HL-60 (cell line): ENCODE results near the gene SLC49A3.

Experiments
- GABPA ChIP-seq: IDR thresholded peaks from 2 replicates; pipeline ENCODE4 v1.6.1; 2012; ENCODE audit warnings: low read depth
- POLR2AphosphoS5 ChIP-seq: IDR thresholded peaks from 2 replicates; pipeline ENCODE4 v1.6.1; 2012; ENCODE audit warnings: low read depth
- REST ChIP-seq: IDR thresholded peaks from 2 replicates; pipeline ENCODE4 v1.6.1; 2012; ENCODE audit warnings: low read depth; ENCODE audit not compliant: insufficient replicate concordance
- TF ChIP-seq, protein P1 (sequence below): IDR thresholded peaks from one replicate; pipeline ENCODE4 v1.5.1; 2011; ENCODE audit warnings: low read length, control low read depth, inconsistent platforms; ENCODE audit not compliant: insufficient read depth

GRCh38 chr4:661231-661630 lies 27.7 kb downstream of the SLC49A3 start:
- TF ChIP-seq, protein P1, sequence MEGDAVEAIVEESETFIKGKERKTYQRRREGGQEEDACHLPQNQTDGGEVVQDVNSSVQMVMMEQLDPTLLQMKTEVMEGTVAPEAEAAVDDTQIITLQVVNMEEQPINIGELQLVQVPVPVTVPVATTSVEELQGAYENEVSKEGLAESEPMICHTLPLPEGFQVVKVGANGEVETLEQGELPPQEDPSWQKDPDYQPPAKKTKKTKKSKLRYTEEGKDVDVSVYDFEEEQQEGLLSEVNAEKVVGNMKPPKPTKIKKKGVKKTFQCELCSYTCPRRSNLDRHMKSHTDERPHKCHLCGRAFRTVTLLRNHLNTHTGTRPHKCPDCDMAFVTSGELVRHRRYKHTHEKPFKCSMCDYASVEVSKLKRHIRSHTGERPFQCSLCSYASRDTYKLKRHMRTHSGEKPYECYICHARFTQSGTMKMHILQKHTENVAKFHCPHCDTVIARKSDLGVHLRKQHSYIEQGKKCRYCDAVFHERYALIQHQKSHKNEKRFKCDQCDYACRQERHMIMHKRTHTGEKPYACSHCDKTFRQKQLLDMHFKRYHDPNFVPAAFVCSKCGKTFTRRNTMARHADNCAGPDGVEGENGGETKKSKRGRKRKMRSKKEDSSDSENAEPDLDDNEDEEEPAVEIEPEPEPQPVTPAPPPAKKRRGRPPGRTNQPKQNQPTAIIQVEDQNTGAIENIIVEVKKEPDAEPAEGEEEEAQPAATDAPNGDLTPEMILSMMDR: no peak
- TF ChIP-seq REST (no peak), POLR2AphosphoS5 (no peak), GABPA (no peak)
